Type B pancreatic cell (in vitro differentiated cells): ENCODE measurements around the gene PCNX3. TPM values are rescaled to one million over a fixed set of nuclear protein-coding genes. Genes with fewer than 3 reads are reported as not detected.

ENCODE experiments used
- DNase-seq: peaks from one replicate; pipeline ENCODE4 v3.0.0; 2021; ENCODE audit warnings: mixed read lengths; ENCODE audit not compliant: unreplicated experiment; ENCODE audit errors: extremely low spot score
- H3K27ac Mint-ChIP-seq: 2 replicates; pipeline ENCODE4 v1.8.0; 2021; ENCODE audit warnings: mild to moderate bottlenecking, mixed read lengths
- H3K27me3 Mint-ChIP-seq: 2 replicates; pipeline ENCODE4 v1.8.0; 2021; ENCODE audit warnings: mixed read lengths
- H3K36me3 Mint-ChIP-seq: 2 replicates; pipeline ENCODE4 v1.8.0; 2021; ENCODE audit warnings: mixed read lengths
- H3K4me1 Mint-ChIP-seq: one replicate; pipeline ENCODE4 v1.8.0; 2021; ENCODE audit warnings: mixed read lengths; ENCODE audit not compliant: unreplicated experiment
- H3K4me3 Mint-ChIP-seq: 2 replicates; pipeline ENCODE4 v1.8.0; 2021; ENCODE audit warnings: mild to moderate bottlenecking, mixed read lengths
- H3K9me3 Mint-ChIP-seq: 2 replicates; pipeline ENCODE4 v1.8.0; 2021; ENCODE audit warnings: mixed read lengths
- CTCF ChIP-seq: fragments of 200-600 bp; sonication (generic); conservative IDR thresholded peaks from 2 replicates; pipeline ENCODE4 v1.5.0; 2021; ENCODE audit warnings: antibody characterized with exemption, mild to moderate bottlenecking
- total RNA-seq: library from RNA; stranded (reverse); gene quantifications from 2 replicates; pipeline ENCODE4 v1.2.1, GENCODE V29; 2021; ENCODE audit warnings: low replicate concordance

The PCNX3 gene
- total RNA-seq, 1 donor from 2014 or later: 44.9 TPM

GRCh38 chr11:65646958-65647701 is 31.6 kb downstream of the PCNX3 start:
- Mint-ChIP-seq H3K27me3 (no peaks in the 10 kb centered on the region), H3K27ac (no peak overlapping the region), H3K36me3 (no peaks in the 10 kb centered on the region), H3K9me3 (no peaks in the 10 kb centered on the region), H3K4me3 (no peak overlapping the region), H3K4me1 (peaks cover 17% of the 10 kb centered on the region)
- TF ChIP-seq CTCF: no peak
- DNase-seq: no peak

- Mint-ChIP-seq H3K4me3 (no peak overlapping the region), H3K36me3 (peaks cover 3% of the 10 kb centered on the region), H3K4me1 (peaks cover 23% of the 10 kb centered on the region), H3K9me3 (no peaks in the 10 kb centered on the region), H3K27me3 (no peaks in the 10 kb centered on the region), H3K27ac (peak overlapping the region; percentile 24)
- no peak for TF ChIP-seq CTCF
- DNase-seq: no peak
Observed at GRCh38 chr11:65648997-65649493, 33.5 kb downstream of the PCNX3 start.

GRCh38 chr11:65649656-65650546 is 34.3 kb downstream of the PCNX3 start:
- Mint-ChIP-seq H3K4me3 (no peak overlapping the region), H3K36me3 (peaks cover 4% of the 10 kb centered on the region), H3K27me3 (no peaks in the 10 kb centered on the region), H3K4me1 (peaks cover 23% of the 10 kb centered on the region), H3K27ac (peak overlapping the region; percentile 99), H3K9me3 (no peaks in the 10 kb centered on the region)
- no peak for TF ChIP-seq CTCF
- DNase-seq: no peak

GRCh38 chr11:65650547-65651338 is 35.2 kb downstream of the PCNX3 start:
- no peak for DNase-seq
- no peaks in the 10 kb centered on the region for H3K27me3 Mint-ChIP-seq

More at GRCh38 chr11:65650547-65651338, 35.2 kb downstream of the PCNX3 start:
- Mint-ChIP-seq H3K9me3 (no peaks in the 10 kb centered on the region), H3K4me3 (peak overlapping the region; percentile 86), H3K27ac (peak overlapping the region; percentile 99), H3K4me1 (peaks cover 23% of the 10 kb centered on the region), H3K36me3 (peaks cover 7% of the 10 kb centered on the region)
- TF ChIP-seq CTCF: no peak
